HG03066 (cell line): ENCODE measurements around the gene HEG1.
A peak's percentile ranks its signal among the peaks of the same experiment; 100 is the strongest.
"Not testable (repeated sequence)": the region's sequence is repeated elsewhere in the genome, so short reads cannot be mapped to it uniquely, and the experiment has no call there.

Experiments used
- ATAC-seq: cut with Tn5 transposase; IDR thresholded peaks from one replicate; pipeline ENCODE4 v1.9.1; 2021; ENCODE audit warnings: low read depth; ENCODE audit not compliant: unreplicated experiment

HEG1 gene

GRCh38 chr3:124963755-124964154, 92.0 kb downstream of the HEG1 start:
- no peak for ATAC-seq

GRCh38 chr3:124962403-124962940, 93.3 kb downstream of the HEG1 start:
- ATAC-seq: no peak

DNA sequence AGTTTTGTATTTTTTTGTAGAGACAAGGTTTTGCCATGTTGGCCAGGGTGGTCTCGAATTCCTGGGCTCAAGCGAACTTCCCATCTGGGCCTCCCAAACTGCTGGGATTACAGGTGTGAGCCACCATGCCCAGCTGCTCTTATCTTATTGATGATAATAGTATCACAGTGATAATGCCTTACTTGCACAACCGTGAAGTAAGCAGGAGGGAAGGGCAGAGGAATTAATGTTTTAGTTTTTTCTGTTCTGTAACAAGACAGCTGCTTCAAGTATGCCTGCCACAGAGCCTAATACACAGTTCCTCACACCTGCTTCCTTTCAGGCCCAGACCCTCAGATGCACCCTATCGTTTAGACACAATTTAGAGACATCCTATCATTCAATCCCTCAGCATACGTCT, 95.1 kb downstream of the HEG1 start:
- ATAC-seq: no peak

GRCh38 chr3:124960105-124960504, 95.7 kb downstream of the HEG1 start:
- ATAC-seq: no peak

GRCh38 chr3:124957951-124958350, 97.8 kb downstream of the HEG1 start:
- ATAC-seq: not testable (repeated sequence)

DNA sequence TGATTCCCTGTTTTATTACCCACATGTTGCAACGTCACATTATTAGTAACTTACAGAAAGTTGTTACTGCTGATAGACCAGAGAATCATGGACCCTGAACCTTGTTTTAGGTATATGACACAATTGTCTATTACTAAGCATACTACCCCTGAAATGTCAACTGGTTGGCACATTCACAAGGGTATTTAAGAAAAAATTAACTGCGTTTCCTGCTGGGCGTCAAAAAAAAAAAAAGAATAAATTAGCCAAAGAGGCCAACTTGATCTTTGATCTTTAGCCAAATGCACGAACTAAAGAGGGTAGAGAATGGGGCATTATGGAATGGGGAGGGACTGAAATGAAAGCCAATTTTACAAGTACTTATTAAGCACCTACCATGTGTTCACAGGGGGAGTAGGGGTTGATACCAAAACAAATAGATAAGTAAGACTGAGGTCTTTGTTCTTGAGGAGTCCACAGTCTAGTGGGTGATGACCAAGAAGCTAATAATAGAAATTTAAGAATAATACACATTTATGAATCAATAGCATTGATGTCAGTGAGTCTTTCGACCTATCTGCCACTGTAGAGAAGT, 103.4 kb downstream of the HEG1 start:
- ATAC-seq: no peak

- no peak for ATAC-seq
These were observed 104.1 kb downstream of the HEG1 start for GRCh38 chr3:124951511-124952281.

DNA sequence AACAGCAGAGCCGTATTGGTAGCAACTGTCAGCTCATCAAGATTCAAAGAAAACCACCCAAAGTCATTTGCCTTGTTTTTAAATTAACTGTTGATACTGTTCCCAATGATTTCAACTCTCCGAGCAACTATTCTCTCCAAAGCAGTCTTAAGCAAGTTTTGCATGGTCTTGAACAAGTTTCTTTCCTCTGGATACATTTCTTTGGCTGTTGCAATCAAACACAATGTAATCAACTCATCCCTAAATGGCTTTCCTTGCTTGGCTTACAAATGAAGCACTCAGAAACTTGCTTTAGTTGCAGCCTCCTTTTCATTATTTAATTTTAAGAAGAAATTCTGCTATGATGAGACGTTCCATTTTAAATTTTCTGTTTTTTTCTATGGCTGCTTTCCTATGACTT, 105.8 kb downstream of the HEG1 start:
- no peak for ATAC-seq

- ATAC-seq: no peak
These were observed 113.2 kb downstream of the HEG1 start for GRCh38 chr3:124942613-124943012.

DNA sequence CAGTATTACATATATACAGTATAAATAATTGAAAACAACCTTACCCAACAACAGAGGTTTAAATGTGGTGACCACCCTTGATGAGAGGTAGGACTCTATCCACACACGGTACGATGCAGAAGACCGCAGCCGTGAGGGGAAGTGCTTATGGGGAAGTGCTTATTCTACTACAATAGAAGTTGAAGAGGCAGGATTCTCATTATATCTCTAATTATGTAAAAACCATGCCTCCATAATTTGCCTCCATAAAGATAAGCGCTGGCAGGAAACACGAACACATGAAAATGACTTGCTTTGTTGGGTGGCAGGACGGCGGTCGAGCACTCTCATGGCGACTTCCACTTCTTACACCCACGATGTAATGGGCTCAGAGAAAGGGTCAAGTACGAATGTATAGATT, 114.0 kb downstream of the HEG1 start:
- no peak for ATAC-seq

DNA sequence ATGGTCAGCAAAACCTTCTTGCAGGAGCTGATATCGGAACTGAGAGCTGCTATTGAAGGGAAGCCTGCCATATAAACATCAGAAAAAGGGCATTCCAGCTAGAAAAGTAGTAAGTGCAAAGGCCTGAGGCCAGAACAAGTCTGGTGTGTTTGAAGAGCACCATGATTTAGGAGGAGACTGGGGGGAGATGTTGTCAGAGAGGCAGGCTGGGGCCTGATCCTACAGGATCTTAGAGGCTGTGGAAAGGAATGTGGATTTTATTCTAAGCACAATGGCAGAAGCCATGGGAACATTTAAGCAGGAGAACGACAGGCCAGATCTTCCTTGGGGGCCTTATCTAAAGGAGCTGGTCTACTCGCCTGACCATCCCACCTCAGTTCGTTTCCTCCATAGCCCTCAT, 116.1 kb downstream of the HEG1 start:
- no peak for ATAC-seq

DNA sequence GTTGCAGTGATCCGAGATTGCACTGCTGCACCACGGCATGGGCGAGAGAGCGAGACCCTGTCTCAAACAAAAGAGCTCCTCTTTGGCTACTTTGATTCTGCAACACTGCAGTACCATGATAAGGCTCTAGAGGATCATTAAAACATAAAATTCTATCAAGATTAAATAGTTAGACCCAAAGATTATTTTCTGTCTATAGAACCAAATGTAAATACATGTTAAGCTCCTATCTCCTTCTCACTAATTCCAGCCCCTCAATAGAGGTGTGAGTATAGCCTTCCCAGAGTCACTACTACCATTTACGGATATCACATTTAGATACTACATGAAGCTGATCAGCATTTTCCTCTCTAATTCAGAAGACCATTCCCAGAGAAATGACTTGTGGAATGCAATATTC, 116.9 kb downstream of the HEG1 start:
- no peak for ATAC-seq

GRCh38 chr3:124937049-124937448, 118.7 kb downstream of the HEG1 start:
- ATAC-seq: no peak

DNA sequence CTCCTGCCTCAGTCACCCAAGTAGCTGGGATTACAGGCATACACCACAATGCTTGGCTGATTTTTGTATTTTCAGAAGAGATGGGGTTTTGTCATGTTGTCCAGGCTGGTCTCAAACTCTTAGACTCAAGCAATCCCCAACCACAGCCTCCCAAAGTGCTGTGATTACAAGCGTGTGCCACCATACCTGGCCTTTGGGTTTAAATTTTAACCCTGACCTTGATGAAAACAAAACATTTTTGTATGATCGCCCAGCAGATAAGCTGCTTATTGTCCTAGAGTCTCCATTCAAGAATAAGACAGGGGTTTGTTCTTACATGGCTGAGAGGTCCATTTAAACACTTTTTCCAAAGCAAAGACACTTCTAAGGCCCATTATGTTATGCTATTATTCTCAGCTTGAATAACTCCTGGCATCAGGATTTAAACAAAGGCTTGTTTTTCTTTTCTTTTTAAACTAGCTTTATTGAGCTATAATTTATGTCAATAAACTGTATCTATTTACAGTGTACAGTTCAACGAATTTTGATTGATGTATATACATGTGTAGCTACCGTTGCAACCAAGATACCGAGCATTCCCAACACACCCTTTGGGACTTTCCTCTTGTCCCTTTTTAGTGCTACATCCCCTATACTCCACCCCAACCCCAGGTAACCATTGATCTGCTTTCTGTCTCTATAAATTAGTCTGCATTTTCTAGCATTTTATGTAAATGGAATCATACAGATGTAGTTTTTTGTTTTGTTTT, 119.8 kb downstream of the HEG1 start:
- ATAC-seq: no peak

- peak; percentile 58 for ATAC-seq
These were observed 120.5 kb downstream of the HEG1 start for GRCh38 chr3:124935264-124935663.

GRCh38 chr3:124934577-124934976, 121.2 kb downstream of the HEG1 start, which contains the start of gene MUC13:
Gene MUC13 (minus strand): TSS chr3:124934751. CDS start chr3:124934712, 39 bp downstream.
- no peak for ATAC-seq

GRCh38 chr3:124928333-124929202, 127.2 kb downstream of the HEG1 start:
- ATAC-seq: no peak

GRCh38 chr3:124927574-124928045, 128.2 kb downstream of the HEG1 start:
- ATAC-seq: peak; percentile 79

- no peak for ATAC-seq
These were observed 129.2 kb downstream of the HEG1 start for GRCh38 chr3:124926426-124927101.

- no peak for ATAC-seq
These were observed 131.1 kb downstream of the HEG1 start for GRCh38 chr3:124924741-124925140.
